Choroid plexus epithelial cell (primary cell): ENCODE measurements around the gene RNF214.

Experiments
- DNase-seq: peaks from one replicate; pipeline ENCODE4 v3.0.0-alpha.2; 2010; ENCODE audit warnings: low read depth
- H3K4me3 ChIP-seq: 2 replicates; pipeline ENCODE4 v1.5.1; 2011; ENCODE audit warnings: low read depth, mild to moderate bottlenecking, control low read depth, low read length, moderate library complexity
- TF ChIP-seq, protein P1 (sequence below): conservative IDR thresholded peaks from 2 replicates; pipeline ENCODE4 v1.5.1; 2011; ENCODE audit warnings: low read depth, mild to moderate bottlenecking, control low read depth, inconsistent platforms, low read length, moderate library complexity

RNF214 gene

DNA sequence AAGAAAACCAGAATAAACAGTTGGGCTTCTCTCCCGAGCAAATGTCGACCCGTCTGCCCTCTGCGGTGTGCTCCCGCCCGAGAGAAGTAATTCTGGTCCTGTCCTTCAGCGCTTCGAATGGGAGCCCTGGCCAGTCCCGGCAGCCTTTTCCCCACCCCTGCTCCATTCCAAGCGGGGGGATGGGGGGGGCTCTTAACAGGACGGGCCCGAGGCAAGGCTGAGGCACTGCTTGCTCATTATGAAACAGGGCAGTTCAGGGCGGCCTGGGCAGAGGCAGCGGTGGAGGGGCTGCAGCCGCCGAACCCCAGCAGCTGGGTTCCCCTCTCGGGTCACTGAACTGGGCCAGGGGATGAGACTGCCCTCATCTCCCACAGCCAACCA is 67.8 kb downstream of the RNF214 start:
- H3K4me3 ChIP-seq = no peak overlapping the region
- peak; percentile 61 for DNase-seq
- TF ChIP-seq, protein P1, sequence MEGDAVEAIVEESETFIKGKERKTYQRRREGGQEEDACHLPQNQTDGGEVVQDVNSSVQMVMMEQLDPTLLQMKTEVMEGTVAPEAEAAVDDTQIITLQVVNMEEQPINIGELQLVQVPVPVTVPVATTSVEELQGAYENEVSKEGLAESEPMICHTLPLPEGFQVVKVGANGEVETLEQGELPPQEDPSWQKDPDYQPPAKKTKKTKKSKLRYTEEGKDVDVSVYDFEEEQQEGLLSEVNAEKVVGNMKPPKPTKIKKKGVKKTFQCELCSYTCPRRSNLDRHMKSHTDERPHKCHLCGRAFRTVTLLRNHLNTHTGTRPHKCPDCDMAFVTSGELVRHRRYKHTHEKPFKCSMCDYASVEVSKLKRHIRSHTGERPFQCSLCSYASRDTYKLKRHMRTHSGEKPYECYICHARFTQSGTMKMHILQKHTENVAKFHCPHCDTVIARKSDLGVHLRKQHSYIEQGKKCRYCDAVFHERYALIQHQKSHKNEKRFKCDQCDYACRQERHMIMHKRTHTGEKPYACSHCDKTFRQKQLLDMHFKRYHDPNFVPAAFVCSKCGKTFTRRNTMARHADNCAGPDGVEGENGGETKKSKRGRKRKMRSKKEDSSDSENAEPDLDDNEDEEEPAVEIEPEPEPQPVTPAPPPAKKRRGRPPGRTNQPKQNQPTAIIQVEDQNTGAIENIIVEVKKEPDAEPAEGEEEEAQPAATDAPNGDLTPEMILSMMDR = no peak

DNA sequence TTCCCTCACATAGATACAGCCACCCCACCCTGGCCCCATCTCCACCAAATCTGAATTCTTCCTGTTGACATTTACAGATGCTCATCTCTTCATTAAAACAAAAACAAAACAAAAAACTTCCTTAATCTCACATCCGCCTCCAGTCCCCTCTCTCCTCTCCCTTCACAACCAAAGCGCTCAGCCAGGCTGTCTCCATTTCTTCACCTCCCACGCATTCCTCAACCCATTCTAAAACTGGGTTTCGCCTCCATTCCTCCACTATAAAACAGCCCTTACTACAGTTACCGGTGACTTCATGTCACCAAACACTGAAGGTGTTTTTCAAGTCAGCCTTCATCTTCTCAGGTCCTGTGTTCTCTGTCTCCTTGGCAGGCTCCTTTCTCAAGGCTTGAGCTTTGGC is 68.3 kb downstream of the RNF214 start:
- TF ChIP-seq, protein P1 = no peak
- no peak overlapping the region for H3K4me3 ChIP-seq
- DNase-seq = no peak

DNA sequence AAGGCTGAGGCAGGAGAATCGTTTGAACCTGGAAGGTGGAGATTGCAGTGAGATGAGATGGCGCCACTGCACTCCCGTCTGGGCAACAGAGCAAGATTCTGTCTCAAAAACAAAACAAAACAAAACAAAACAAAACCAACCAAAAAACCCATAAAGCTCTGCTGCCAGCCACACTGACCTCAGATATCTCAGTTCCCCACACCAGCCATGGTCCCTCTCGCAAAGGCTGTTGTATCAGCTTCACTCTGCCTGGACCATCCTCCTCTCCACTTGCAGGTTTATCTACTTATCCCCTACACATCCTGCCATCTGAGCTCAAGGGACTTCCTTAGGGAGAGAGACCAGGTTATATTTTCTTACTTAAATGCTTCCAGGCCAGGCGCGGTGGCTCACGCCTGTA is 69.8 kb downstream of the RNF214 start:
- no peak for DNase-seq
- no peak overlapping the region for H3K4me3 ChIP-seq
- TF ChIP-seq, protein P1 = no peak

DNA sequence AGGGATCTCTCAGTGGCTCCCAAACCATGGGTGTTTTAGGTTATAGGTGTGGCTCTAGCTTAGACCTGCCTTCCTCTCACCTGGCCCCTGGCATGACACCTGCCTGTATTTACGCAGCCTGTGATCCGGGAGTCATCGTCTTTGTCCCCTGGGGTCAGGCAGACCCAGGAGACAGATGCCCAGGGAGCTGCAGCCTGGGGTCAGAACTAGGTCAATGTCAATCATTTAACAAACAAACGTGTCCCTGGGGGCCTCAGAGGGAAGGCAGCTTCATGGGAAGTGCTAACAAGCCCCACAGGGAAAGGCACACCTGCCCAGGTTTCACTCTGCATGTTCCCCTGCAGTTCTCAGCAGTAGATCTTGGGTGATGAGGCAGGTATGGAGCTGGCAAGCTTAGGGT is 70.6 kb downstream of the RNF214 start:
- no peak overlapping the region for H3K4me3 ChIP-seq
- TF ChIP-seq, protein P1 = no peak
- no peak for DNase-seq

DNA sequence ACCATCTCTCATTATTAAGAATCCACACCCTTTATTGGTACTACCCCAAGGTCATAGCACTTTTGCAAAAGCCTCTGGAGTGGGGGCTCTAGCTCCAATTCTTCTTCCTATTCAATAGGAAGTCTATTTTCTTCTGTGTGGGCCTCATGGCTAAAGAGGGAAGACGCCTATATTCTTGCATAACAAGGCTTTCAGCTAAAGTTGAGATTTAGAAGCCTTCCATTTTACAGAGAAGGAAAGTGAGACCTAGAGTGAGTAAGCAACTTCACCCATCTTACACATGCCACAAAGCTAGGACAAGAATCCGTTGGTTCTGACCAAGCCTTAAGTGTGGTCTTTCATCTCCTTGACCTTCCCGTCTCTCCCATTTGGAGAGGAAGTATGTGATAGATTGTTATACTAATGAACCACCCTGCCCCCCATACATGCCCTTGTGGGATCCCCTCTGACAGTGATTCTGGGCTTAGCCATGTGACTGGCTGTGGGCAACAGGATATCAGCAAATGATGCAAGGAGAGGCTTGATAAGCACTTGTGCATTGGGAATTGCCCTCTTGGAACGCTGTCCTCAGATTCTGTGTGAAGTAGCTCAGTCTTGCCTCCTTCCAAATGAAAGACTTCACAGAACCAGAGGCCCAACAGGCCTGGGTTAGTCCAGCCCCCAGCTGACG is 71.3 kb downstream of the RNF214 start:
- DNase-seq = no peak
- H3K4me3 ChIP-seq = no peak overlapping the region
- TF ChIP-seq, protein P1 = no peak

DNA sequence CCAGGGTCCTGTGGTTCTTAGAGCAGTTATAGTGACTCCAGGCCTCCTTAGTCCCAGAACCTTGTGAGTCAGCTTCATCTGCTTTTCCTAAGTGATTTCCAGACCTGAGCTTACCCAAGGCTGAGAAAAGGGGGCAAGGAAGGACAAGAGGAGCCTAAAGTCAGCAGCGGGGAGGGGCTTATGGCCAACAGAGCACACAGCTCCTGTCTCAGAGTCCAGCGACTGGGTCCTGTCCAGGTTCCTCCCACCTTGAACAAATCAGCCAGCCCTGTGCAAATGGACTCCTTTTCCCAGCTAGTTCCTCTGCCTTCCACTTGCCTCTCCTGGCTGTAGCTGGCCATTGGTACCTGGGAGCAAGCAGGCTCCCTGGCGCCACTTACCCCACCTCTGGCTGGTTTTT is 72.7 kb downstream of the RNF214 start:
- TF ChIP-seq, protein P1 = no peak
- H3K4me3 ChIP-seq = no peak overlapping the region
- no peak for DNase-seq

DNA sequence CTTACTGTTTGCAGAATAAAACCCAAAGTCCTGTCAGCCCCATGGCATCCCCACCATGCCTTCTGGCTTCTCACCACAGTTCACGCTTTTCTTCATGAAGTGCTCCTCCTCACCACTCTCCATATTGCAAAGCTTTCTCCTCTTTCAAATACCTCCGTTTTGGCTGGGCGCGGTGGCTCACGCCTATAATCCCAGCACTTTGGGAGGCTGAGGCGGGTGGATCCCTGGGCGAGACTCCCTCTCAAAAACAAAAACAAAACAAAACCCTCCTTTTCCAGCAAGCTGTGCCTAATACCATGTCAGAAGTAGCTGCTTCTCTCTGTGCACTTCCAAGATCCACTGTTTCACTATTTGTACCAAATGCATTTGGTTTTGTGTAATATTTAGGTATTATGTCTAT is 76.8 kb downstream of the RNF214 start:
- TF ChIP-seq, protein P1 = no peak
- no peak overlapping the region for H3K4me3 ChIP-seq
- DNase-seq = no peak
